C4-2B (cell line): Measurements from ENCODE around the gene GPC5.

ENCODE experiments used
- CTCF ChIP-seq: fragments of 450-650 bp; conservative IDR thresholded peaks from 2 replicates; pipeline ENCODE4 v1.5.1; 2017; ENCODE audit warnings: mild to moderate bottlenecking
- ZFX ChIP-seq: fragments of 450-650 bp; IDR thresholded peaks from 2 replicates; pipeline ENCODE4 v1.6.1; 2017

- TF ChIP-seq CTCF (no peak), ZFX (no peak)
These were observed 197.3 kb downstream of the GPC5 start for GRCh38 chr13:91595677-91596076.
